ENCODE data around the gene DGUOK.

DGUOK gene

GRCh38 chr2:73995810-73996209 is 69.1 kb downstream of the DGUOK start:
- no peak for DNase-seq (ENCODE audit: low read depth in 2 of 3, low spot score in 2 of 3)

DNA sequence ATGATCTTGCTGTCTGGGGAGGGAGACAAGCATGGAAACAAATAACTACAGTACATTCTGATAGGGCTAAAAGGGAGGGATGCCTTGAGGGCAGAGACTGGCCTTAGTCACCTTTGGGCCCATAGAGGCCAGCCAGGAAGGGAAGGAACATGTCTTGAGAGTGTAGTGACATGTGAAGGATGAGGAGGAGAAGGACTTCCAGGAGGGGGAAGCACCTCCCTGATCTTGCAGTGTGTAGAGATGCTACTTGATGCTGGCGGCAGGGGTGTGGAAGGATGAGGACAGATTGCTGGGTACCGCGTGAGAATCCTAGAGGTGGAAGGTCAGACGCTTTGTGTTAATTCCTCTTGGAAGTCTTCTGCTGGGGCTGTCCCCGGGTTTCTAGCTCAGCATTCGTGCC is 71.1 kb downstream of the DGUOK start:
- no peak for DNase-seq (ENCODE audit: low read depth in 2 of 3, low spot score in 2 of 3)

- no peak for DNase-seq (ENCODE audit: low read depth in 2 of 3, low spot score in 2 of 3)
Observed at GRCh38 chr2:73998451-73998850, 71.8 kb downstream of the DGUOK start.

DNA sequence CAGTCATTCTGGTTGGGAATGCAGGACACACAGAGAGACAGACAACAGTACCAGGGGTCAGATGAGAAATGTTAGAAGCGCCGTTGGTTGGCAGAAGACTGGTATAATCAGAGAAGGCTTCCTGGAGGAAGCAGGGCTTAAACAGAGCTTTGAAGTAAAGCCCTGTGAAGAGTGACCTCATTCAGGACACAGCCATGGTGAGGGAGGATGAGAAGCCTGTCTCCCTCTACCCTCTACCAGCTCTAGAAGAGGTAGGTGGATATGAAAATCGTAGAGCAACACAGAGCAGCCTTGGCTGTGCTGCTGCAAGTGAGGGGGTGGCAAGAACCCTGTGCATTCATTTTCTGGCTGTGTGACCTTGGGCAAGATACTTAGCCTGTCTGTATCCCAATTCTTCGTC is 72.3 kb downstream of the DGUOK start:
- DNase-seq (ENCODE audit: low read depth in 2 of 3, low spot score in 2 of 3) = no peak

GRCh38 chr2:73999881-74000597 is 73.4 kb downstream of the DGUOK start:
- no peak for DNase-seq (ENCODE audit: low read depth in 2 of 3, low spot score in 2 of 3)

DNA sequence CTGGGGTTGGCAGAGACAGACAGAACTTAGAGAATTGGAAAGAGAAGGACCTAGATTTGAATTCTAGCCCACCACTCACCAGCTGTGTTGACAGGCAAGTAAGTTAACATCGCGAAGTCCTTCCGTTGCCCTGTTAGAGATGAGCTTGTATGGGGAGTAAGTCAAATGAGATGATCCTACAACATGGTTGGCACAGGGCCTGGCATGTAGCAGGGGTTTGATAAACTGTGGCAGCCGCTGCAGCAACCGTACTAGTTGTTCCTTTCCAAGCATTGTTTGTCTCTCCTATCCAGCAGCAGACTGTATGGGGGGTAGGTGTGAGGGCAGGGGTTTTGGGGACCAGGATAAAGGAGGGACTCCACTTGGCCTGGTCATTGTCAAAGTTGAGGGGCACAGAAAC is 74.0 kb downstream of the DGUOK start:
- DNase-seq (ENCODE audit: low read depth in 2 of 3, low spot score in 2 of 3) = no peak

GRCh38 chr2:74001121-74001520 is 74.4 kb downstream of the DGUOK start:
- no peak for DNase-seq (ENCODE audit: low read depth in 2 of 3, low spot score in 2 of 3)

DNA sequence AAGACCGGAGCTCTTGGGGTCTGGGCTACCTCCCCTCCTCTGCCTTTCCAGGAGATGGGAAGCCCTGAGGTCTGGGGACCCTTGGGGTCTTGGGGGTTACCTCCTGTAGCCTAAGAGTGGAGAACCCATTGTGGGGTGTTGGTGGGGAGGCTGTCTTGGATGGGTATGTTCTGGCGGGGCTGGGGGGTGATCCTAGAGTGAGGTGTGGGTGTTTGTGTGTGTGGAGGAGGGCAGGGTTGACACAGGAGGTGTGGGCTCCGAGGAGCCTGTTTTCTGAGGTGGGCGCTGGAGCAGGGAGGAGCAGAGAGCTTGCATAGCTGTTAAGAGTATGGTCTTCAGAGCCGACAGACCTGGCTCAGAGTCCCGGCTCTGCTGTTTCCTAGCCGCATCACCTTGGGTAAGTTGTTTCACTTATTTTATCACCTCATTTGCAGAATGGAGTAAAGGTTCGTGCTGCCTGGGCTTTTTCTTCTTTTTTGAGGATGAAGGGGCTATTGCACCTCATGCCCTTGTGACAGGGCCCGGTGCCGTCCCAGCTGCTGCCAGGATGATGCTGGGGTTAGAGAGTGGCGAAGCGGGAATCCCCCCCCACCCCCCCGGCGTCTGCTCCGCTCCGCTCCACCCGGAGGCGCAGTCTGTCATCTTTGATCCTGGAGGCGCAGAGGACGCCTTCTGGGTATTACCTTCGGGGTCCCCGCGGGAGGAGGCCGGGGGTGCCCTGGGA is 75.3 kb downstream of the DGUOK start:
- no peak for DNase-seq (ENCODE audit: low read depth in 2 of 3, low spot score in 2 of 3)

- peak in 1 of 3 experiments; percentile 71 for DNase-seq (ENCODE audit: low read depth in 2 of 3, low spot score in 2 of 3)
Observed at GRCh38 chr2:74002505-74003421, 76.1 kb downstream of the DGUOK start.

DNA sequence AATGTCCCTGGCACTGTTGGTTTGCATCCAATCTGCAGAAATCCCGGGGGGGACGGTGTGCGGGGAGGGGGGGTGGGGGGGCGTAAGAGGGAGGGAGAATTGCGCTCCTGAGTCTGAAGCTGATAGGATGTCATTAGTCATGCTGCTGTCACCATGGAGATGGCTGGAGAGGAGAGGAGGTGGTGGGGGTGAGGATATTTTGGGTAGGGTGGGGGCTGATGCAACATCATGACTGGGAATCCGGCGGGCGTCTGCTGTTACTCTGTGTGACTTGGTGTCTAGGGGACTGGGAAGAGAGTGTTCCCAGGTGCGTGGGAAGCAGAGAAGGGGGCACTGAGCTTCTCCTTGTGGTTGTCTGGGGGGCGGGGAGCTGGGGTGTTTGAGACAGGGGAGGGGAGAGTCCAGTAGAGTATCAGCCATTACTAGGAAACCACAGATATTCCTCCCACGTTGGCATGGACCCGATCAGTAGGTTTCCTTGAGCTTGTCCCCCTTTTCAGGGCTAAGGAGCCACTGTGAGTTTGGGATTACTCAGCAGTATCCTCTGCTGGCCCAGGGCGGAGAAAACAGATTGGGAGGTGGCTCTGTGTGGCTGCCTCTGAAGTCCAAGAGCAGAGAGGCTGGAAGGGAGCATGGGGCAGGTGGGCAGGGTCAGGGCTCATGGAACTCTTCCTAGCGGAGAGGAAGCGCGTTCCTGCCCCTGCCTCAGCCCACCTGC is 77.0 kb downstream of the DGUOK start:
- DNase-seq (ENCODE audit: low read depth in 2 of 3, low spot score in 2 of 3) = no peak

DNA sequence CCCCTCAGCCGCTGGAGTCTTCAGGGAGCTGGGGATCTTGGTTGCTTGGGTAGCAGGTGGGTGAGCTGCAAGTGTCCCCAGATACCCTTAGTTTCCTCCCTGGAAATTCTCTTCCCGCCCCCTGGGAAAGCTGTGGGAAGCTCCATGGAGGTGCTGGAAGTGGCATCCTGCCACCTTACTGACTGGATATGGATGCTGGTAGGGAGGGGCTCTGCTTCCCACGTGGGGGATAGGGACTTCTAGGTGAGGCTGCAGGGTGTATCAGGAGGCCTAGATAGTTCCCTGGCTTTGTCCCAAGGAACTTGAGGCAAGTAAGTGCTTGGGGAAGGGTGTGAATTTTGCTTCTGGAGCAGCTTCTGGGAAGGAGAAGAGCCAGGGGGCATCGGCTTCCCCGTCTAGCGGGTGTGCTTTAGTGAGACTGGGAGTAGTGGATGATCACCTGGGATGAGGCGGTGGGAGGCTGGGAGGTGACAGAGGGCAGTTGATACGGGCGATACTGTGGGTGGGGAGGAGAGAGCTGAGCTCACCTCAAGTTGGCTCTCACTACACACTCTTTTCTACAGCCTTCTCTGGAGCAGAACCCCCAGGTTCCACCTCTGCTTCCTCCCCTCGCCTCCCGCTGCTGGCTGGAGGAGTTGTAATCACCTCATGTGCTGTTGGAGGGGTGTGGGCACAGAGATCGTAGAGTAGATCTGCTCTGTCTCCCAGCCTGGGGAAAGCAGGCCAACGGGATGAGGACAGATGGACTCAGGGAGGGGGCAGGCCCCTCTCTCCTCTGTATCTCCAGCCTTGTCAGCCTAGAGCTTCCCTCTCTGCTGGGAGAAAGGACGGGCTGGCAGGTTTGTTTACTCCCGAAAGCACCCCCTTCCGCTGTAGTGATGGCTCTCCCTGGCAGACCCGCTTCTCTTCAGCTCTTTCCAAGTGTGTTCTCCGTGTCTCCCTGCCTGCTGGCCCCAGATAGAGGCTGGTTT is 77.8 kb downstream of the DGUOK start:
- no peak for DNase-seq (ENCODE audit: low read depth in 2 of 3, low spot score in 2 of 3)

GRCh38 chr2:74005786-74006185 is 79.1 kb downstream of the DGUOK start:
- no peak for DNase-seq (ENCODE audit: low read depth in 2 of 3, low spot score in 2 of 3)

GRCh38 chr2:74006459-74006858 is 79.8 kb downstream of the DGUOK start:
- no peak for DNase-seq (ENCODE audit: low read depth in 2 of 3, low spot score in 2 of 3)

- DNase-seq (ENCODE audit: low read depth in 2 of 3, low spot score in 2 of 3) = no peak
Observed at GRCh38 chr2:74007121-74007520, 80.4 kb downstream of the DGUOK start.

- DNase-seq (ENCODE audit: low read depth in 2 of 3, low spot score in 2 of 3) = no peak
Observed at GRCh38 chr2:74007711-74008110, 81.0 kb downstream of the DGUOK start.
